Measurements from ENCODE around the gene DDIT4. TPM values are rescaled to one million over a fixed set of nuclear protein-coding genes. Genes with fewer than 3 reads are reported as not detected.

The DDIT4 gene
- total and polyA plus RNA-seq, 2 experiments from 2014 or later = 114 to 136 TPM

DNA sequence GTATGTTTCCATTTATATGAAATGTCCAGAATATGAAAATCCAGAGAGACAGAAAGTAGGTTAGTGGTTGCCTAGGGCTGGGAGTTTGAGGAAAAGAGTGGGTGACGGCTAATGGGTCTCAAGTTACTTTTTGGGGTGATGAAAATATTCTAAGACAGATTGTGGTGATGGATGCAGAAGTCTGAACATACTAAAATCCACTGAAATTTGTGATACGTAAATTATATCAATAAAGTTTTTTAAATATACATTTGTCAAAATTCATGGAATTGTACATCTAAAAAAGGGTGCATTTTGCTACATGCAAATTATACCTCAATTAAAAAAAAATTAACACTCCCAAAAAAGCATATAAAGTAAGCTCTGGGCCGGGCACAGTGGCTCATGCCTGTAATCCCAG, 9.4 kb downstream of the DDIT4 start:
- H3F3A ChIP-seq (replicated peaks; ENCODE audit: low read depth) = 0 out of 2 replicates have a peak, but pooled peaks cover 4% of the 10 kb centered on the region

DNA sequence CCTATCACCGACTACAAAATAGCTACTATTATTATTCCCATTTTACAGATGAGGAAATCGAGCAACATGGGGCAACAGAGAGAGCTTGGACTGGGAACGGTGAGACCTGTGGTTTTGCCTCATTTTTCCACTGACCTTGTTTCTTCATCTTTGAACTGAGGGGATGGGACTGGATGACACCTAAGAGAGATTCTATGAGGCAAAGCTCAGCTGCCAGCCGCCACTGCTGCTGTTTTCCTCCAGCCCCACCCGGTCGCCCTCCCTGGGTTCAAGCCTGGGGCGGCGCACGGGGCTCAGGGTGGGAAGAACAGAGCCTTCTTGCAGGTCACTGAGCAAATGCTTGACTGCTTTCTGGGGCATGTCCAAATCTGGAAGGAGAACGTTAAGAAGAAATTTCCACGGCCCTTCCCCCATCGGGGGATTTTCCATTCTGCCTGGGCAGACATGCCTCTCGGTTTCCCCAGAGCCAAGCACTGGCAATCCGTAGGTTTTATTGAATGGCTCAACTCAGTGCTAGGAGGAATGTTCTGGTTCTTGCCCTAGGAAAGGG, 12.3 kb downstream of the DDIT4 start:
- DNase-seq (ENCODE audit: low spot score) (no peak), ATAC-seq (no peak)
- peaks cover 7% of the 10 kb centered on the region; the same call in 2 of the 3 replicates for H3K4me1 Mint-ChIP-seq
- H3K9me3 Mint-ChIP-seq = no peaks in the 10 kb centered on the region
- H3K79me2 ChIP-seq (replicated peaks; ENCODE audit: insufficient read depth) = no peaks in the 10 kb centered on the region
- peaks cover 4% of the 10 kb centered on the region; the same call in 1 of the 2 replicates for H3K4me1 ChIP-seq (ENCODE audit: insufficient read depth)
- H3K4me3 Mint-ChIP-seq = no peak overlapping the region
- no peaks in the 10 kb centered on the region for H3K9me2 ChIP-seq (ENCODE audit: insufficient read depth)
- H3K27me3 ChIP-seq (ENCODE audit: insufficient read depth) = no peaks in the 10 kb centered on the region
- no peak overlapping the region for H3K27ac ChIP-seq (ENCODE audit: low read depth)
- peak overlapping the region; percentile 95 for H2AFZ ChIP-seq
- H3K4me2 ChIP-seq = no peak overlapping the region
- peaks cover 2% of the 10 kb centered on the region for H3K27me3 Mint-ChIP-seq (ENCODE audit: insufficient read depth, low read depth, poor library complexity)
- no peak overlapping the region for H3K4me3 ChIP-seq
- no peaks in the 10 kb centered on the region for H4K20me1 ChIP-seq (replicated peaks; ENCODE audit: insufficient read depth)
- H3K36me3 Mint-ChIP-seq (ENCODE audit: low read depth) = no peaks in the 10 kb centered on the region; the same call in 2 of the 3 replicates
- H3F3A ChIP-seq (replicated peaks; ENCODE audit: low read depth) = 0 out of 2 replicates have a peak, but pooled peaks cover 4% of the 10 kb centered on the region
- H3K36me3 ChIP-seq (ENCODE audit: insufficient read depth) = no peaks in the 10 kb centered on the region
- H3K27ac Mint-ChIP-seq = no peak overlapping the region
- TF ChIP-seq EZH2phosphoT487 (IDR thresholded peaks at IDR 0.05; ENCODE audit: unreplicated experiment) (no peak), ZNF331 (CRISPR knock-in tag; IDR thresholded peaks at IDR 0.05; ENCODE audit: low read depth) (no peak), STAT1 (IDR thresholded peaks at IDR 0.05; ENCODE audit: unreplicated experiment) (no peak), POLR2AphosphoS5 (IDR thresholded peaks at IDR 0.05; ENCODE audit: low read depth) (no peak), JUNB (IDR thresholded peaks at IDR 0.05; ENCODE audit: unreplicated experiment) (no peak)
- TF ChIP-seq, protein P1, sequence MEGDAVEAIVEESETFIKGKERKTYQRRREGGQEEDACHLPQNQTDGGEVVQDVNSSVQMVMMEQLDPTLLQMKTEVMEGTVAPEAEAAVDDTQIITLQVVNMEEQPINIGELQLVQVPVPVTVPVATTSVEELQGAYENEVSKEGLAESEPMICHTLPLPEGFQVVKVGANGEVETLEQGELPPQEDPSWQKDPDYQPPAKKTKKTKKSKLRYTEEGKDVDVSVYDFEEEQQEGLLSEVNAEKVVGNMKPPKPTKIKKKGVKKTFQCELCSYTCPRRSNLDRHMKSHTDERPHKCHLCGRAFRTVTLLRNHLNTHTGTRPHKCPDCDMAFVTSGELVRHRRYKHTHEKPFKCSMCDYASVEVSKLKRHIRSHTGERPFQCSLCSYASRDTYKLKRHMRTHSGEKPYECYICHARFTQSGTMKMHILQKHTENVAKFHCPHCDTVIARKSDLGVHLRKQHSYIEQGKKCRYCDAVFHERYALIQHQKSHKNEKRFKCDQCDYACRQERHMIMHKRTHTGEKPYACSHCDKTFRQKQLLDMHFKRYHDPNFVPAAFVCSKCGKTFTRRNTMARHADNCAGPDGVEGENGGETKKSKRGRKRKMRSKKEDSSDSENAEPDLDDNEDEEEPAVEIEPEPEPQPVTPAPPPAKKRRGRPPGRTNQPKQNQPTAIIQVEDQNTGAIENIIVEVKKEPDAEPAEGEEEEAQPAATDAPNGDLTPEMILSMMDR (conservative IDR thresholded peaks at IDR 0.05; ENCODE audit: low read depth in 2 of 2) = no peak
- TF ChIP-seq, protein P2, sequence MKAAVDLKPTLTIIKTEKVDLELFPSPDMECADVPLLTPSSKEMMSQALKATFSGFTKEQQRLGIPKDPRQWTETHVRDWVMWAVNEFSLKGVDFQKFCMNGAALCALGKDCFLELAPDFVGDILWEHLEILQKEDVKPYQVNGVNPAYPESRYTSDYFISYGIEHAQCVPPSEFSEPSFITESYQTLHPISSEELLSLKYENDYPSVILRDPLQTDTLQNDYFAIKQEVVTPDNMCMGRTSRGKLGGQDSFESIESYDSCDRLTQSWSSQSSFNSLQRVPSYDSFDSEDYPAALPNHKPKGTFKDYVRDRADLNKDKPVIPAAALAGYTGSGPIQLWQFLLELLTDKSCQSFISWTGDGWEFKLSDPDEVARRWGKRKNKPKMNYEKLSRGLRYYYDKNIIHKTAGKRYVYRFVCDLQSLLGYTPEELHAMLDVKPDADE (IDR thresholded peaks at IDR 0.05) = no peak

More for the DNA sequence above, 9.4 kb downstream of the DDIT4 start:
- peaks cover 4% of the 10 kb centered on the region; the same call in 1 of the 2 replicates for H3K4me1 ChIP-seq (ENCODE audit: insufficient read depth)
- H4K20me1 ChIP-seq (replicated peaks; ENCODE audit: insufficient read depth) = no peaks in the 10 kb centered on the region
- H3K27ac ChIP-seq (ENCODE audit: low read depth) = no peak overlapping the region
- DNase-seq (ENCODE audit: low spot score) (no peak), ATAC-seq (no peak)
- H3K36me3 ChIP-seq (ENCODE audit: insufficient read depth) = no peaks in the 10 kb centered on the region
- peaks cover 7% of the 10 kb centered on the region; the same call in 2 of the 3 replicates for H3K4me1 Mint-ChIP-seq
- peaks cover 4% of the 10 kb centered on the region for H3K27me3 Mint-ChIP-seq (ENCODE audit: insufficient read depth, low read depth, poor library complexity)
- no peak overlapping the region for H3K27ac Mint-ChIP-seq
- H2AFZ ChIP-seq = no peak overlapping the region
- H3K9me3 Mint-ChIP-seq = no peaks in the 10 kb centered on the region
- no peak overlapping the region for H3K4me3 Mint-ChIP-seq
- TF ChIP-seq ZNF114 (CRISPR knock-in tag; IDR thresholded peaks at IDR 0.05) (no peak), ZNF331 (CRISPR knock-in tag; IDR thresholded peaks at IDR 0.05; ENCODE audit: low read depth) (no peak), POLR2AphosphoS5 (IDR thresholded peaks at IDR 0.05; ENCODE audit: low read depth) (no peak), EZH2 (IDR thresholded peaks at IDR 0.05; ENCODE audit: low read depth, unreplicated experiment) (no peak), NANOG (IDR thresholded peaks at IDR 0.05; ENCODE audit: borderline replicate concordance) (no peak), EZH2phosphoT487 (IDR thresholded peaks at IDR 0.05; ENCODE audit: unreplicated experiment) (no peak), STAT1 (IDR thresholded peaks at IDR 0.05; ENCODE audit: unreplicated experiment) (no peak), JUNB (IDR thresholded peaks at IDR 0.05; ENCODE audit: unreplicated experiment) (no peak), CREB1 (CRISPR knock-in tag; IDR thresholded peaks at IDR 0.05; ENCODE audit: low read depth) (no peak)
- TF ChIP-seq, protein P1 (conservative IDR thresholded peaks at IDR 0.05; ENCODE audit: low read depth in 2 of 2) = no peak
- TF ChIP-seq, protein P2 (IDR thresholded peaks at IDR 0.05) = no peak
- H3K79me2 ChIP-seq (replicated peaks; ENCODE audit: insufficient read depth) = no peaks in the 10 kb centered on the region
- no peak overlapping the region for H3K4me3 ChIP-seq
- no peaks in the 10 kb centered on the region; the same call in 2 of the 3 replicates for H3K36me3 Mint-ChIP-seq (ENCODE audit: low read depth)
- H3K9me2 ChIP-seq (ENCODE audit: insufficient read depth) = no peaks in the 10 kb centered on the region
- no peak overlapping the region for H3K4me2 ChIP-seq
- H3K27me3 ChIP-seq (ENCODE audit: insufficient read depth) = no peaks in the 10 kb centered on the region

All from GM23338 (cell line).